Posterior cingulate gyrus (tissue), 11 donors: ENCODE measurements around the gene PKP4.

Source experiments
- DNase-seq, 10 donors: peaks; one replicate each; pipeline versions ENCODE4 v3.0.0 to v3.0.0-alpha.2; 2020 to 2021; ENCODE audit warnings: mixed read lengths in 3 of 10
- intact Hi-C: fragments of 100-400 bp; cut with DNase I; formaldehyde crosslinking; loops from one replicate; pipeline ENCODE4 v1.15.1; 2023

PKP4 gene

DNA sequence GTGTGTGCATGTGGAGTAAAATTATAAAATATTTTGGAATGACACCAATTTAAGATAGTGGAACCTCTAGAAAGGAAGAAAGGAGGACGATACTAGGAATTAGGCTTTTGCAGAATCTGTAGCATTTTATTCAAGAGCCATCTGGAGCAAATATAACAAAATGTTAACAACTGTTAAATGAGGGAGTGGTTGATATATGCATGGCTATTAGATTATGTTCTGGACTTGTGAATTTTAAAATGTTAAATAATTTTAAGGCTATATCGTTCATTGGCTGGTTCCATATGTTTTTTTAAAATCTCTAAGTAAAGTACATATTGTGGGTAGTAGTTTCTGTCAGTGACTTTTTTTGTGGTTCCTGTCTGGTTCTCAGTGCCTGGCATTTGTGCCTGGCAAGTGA is 123.2 kb downstream of the PKP4 start:
- intact Hi-C loops, result no loop called here
- no peak for DNase-seq

DNA sequence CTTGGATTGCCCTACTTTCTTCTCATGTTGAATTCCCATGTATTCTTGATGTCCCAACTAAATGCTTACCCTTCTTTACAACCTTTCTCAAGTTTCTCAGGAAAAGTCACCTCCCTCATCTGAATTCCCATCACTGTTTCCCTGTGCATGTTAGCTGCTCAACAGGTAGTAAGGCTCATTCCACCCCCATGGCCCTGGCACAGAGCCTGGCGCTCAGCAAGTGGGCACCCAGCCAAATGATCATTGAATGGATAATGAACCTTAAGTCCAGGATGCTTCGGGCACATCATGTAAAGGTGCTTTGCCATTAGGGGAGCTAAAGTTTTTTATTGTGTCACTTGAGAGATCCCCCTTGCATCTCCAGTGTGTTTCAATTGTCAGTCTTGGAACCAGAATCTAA is 124.0 kb downstream of the PKP4 start:
- intact Hi-C loops, result no loop called here
- no peak for DNase-seq

DNA sequence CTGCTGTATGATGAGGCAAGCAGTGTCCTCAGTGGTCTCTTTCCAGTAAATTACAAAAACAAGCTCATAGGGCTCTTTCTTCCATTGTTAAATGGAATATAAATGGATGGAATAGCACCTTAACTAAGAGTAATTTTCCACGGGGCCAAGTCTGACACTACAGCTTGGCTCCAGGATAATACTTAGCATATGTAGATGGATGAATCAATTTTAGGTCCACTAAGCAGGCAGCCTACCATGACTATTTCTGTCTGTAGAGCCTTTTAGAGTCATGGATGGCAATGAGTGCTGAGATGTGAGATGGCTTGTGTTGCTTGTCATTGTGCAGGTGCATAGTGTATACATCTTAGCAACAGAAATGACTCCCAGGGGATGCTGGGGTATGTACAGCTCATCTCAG is 125.9 kb downstream of the PKP4 start:
- intact Hi-C loops, result no loop called here
- DNase-seq, result no peak

DNA sequence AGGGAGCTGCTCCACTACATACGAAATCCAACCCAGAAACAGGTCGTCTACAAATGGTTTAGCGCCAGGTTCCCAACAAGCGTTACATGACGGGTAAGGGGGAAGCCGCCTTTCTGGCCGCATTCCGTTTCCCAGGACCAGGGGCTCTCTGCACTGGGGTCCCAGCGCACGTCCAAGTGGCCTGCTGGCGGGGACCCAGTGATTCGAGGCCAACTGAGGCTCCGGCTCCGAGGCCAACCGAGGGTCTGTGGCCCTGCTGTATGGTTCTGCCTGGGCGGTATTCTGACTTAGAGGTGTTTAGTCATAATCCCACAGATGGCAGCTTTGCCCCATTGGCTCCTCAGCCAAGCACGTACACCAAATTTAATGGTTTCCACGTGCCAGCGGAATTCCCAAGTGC is 127.2 kb downstream of the PKP4 start:
- intact Hi-C loops, result no loop called here
- DNase-seq, result peak in 3 of 10 donors; percentile 66 to 69 (median 67)

DNA sequence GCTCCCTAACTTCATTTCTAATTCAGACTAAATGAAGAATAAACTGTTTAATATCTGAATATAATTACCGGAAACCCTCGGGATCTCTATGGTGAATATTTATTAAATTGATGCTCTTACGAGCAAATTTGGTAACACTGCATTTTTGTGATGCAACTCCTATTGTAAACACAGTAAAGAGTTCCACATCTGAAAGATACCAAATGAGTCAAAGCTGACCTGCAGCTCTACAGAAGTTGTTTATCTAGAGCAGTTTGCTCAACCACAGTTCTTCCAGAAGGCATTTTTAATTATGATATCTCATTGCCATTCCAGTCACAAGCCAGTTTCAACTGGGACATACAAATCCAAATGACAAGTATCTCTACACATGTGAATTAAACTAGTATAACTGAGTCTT is 129.7 kb downstream of the PKP4 start:
- intact Hi-C loops, result no loop called here
- no peak for DNase-seq

DNA sequence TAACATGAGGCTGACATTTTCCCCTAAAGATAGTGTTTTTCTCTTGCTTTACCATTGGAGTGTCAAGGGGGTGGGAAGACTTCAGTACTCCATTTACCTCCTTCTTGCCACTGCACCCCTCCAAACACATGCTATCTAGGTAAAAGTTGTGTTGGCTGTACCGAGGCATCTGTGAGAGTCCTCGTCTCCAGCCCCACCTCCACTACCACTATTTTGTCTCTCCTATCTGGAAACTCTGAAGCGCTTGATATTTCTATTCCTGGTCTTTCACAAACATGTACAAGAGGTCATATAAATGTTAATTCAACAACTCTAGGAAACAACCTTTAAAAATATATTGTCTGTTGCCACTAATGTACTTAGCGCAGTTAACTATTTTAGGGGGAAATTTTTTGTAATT is 132.6 kb downstream of the PKP4 start:
- intact Hi-C loops, result no loop called here
- no peak for DNase-seq

DNA sequence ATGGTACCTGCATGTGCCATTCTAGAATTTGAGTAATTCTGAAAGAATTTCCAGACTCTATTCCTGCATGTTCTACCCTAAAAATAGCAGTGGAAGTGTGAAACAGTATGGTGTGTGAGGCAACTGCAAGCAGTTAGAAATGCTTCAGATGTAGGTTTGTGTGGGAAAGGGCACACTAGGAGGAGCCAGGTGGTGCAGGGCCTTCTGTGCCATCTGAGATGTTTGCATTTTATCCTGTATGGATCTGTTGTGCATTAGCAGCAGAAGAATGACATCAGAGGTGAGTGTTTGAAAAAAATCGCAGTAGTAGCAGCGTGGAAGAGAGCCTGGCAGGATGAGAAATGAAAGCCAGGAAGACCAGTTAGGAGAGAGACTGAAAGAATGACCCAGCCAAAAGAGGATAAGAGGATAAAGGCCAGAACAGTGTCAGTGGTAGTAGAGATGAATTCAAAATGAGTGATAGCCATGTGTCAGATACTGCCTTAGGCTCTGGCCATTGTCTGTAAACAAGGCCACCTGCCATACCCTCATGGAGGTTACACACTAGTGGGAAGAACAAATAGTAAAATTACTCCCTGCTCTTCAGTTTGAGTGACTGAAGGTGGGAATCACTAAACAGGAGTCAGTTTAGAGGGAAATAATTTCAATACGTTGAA is 142.2 kb downstream of the PKP4 start:
- intact Hi-C loops, result no loop called here
- peak in 2 of 10 donors; percentile 17 to 74 for DNase-seq

DNA sequence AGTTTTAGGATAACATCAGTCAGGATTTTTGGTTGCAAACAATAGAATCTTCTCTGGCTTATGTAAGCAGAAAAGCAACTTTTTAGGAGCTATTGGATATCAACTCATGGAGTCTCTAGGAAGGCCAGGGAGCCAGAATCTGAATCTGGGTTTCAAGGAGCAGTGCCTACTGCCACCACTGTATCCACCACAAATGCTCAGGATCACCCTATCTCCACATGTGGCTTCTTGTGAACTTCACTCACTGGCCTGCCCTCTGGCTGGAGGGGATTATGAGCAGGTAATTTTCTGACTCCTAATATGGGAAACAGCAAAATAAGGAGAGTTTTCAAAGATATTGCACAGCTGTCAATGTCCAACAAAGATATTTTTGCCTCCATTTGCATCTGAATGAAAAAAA is 142.9 kb downstream of the PKP4 start:
- intact Hi-C loops, result no loop called here
- no peak for DNase-seq

DNA sequence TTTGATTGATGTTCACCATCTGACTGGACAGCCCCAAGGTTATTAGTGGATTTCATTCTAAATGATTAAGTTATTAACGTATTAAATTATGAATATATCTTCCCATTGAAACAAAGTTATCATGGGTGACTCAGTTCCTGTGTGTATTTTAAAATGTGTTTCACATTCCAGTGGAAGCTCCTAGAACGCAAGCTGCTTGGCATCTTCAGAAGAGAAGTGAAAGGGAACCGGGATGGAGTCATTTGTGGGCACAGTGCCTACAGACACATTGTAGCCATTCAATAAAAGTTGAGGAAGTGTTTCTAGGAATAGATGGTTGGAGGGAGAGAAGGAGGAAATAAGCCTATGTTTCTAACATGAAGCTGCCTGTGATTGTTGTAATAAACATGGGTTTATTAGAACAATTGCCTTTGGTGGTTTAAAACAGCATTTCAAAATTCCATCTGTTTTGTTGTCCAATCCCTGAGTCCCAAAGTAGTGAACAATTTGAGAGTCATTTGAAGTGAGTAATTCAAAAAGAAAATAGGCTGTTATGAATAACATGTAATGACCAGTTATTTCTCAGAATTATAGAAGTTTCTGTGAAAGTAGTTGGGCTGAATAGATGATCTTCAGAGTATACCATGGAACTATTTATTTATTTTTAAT is 143.5 kb downstream of the PKP4 start:
- intact Hi-C loops, result no loop called here
- DNase-seq, result peak in 1 of 10 donors; percentile 24

DNA sequence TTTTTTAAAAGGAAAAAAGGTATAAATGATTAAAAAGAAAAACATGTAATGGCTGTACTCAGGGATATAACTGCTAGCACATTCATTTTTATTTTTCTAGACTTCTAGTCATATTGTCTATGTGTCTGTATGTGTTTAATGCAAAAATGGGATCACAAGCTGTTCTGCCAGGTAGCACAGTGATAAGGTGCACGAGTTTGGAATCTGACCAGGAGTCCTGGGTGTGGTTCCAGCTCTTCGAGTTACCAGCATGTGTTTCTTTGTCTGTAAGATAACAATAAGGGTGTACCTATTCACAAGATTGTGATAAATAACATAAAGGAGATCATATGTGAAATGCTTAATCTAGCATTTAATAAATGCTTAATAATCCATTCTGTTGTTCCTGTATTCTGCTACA is 145.3 kb downstream of the PKP4 start:
- intact Hi-C loops, result no loop called here

DNA sequence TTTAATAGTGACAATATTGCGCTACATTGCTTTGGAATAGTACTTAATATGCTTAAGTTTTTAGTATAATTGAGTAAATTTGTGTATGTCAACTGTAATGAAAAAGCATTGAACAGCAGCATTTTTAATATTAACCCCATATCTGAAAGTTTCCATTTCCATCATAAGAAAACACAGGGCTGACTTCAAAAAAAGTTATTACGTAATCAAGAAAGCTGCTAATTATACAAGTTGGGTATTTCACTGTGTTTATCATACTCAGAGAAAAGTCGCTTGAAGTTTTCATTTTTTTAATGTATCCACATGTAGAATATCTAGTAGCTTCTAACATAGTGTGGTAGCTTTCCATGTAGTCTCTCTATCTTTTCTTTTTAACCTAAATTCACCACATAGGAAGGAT is 146.5 kb downstream of the PKP4 start:
- intact Hi-C loops, result no loop called here
- no peak for DNase-seq

More for the DNA sequence above, 145.3 kb downstream of the PKP4 start:
- no peak for DNase-seq

DNA sequence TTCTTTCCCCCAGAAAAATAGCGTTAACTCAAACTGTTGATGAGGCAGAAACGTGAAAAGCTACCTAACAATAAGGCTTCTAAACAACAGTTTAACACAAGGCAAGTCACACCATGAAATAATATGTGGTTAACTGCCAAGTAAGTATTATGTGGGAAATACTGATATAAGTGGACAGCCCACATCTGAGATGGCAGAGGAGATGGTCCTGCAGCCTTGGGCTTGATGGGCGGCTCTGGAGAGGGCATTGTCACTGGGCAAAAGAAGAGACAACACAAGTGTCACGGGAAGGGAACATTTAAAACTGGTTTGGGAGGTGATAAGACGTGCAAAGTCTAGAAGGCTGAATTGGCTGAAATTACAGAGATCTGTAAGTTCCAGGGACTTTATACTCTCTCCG is 147.2 kb downstream of the PKP4 start:
- intact Hi-C loops, result no loop called here

DNA sequence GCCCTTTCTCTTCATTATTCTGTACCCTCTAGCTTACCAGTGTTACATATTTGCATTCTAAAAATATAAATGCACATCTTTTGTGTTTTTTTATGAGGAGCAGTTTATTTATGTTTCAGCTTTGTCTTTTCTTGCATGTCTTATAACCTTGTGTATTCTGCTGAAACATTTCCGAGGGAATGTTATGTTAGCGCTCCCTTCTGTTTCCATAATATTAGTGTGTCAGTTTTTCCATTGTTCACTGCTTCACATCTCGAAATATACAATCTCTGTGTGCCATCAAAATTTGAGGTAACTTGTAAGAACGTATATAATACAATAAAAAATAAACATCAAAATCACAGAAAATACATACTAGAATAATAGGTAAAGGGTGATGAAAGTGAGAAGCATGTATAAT is 153.3 kb downstream of the PKP4 start:
- DNase-seq, result no peak
- intact Hi-C loops, result no loop called here

More for the DNA sequence above, 147.2 kb downstream of the PKP4 start:
- no peak for DNase-seq

DNA sequence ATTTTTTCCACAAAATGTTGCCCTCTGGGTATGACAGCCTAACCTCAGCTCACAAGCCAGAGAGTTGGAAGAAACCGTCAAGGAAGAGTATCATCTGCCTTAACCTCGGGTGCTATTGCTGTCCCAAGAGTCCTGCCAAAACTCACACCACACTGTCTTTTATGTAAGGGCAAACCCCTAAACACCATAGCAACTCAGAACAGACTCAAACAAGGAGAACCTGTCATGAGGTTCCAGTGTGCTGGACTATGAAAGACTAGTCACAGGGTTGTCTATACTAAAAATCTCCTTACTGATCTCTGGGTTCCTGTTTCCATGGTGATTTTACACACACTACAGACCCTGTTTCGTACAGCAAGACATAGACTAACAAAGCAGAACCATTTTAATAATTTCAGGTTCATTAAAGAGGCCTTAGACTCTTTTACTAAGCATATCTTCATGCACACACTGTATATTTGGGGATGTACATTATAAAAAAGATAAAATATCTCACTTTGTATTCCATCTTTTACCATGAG is 159.8 kb downstream of the PKP4 start:
- DNase-seq, result no peak
- intact Hi-C loops, result no loop called here

DNA sequence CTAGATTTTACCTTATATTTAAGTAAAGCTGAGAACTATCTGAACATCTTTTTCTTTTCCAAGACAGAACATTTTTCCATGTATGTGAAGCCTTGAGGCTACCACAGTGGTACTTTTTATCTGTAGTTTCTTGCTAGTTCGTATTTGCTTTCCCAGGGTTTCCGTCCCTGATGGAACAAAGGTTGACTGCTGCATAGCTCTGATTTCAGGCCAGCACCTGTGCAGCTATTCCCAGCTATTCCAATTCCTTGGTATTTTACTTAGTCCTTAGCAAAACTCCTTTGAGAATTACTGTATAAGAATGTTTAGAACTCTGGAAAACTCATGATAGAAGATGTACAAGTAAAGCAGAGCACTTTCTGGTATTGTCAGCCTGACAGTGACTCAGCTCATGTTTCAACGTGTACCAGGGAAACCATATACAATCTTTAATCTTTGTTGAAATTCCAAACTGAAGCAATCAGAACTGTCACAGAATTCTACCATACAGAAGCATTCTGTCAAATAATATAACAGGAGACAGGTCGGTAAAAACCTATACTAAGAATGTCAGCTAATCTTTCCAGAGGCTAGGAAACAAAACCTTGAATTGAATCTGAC is 162.2 kb downstream of the PKP4 start:
- DNase-seq, result no peak
- intact Hi-C loops, result no loop called here

DNA sequence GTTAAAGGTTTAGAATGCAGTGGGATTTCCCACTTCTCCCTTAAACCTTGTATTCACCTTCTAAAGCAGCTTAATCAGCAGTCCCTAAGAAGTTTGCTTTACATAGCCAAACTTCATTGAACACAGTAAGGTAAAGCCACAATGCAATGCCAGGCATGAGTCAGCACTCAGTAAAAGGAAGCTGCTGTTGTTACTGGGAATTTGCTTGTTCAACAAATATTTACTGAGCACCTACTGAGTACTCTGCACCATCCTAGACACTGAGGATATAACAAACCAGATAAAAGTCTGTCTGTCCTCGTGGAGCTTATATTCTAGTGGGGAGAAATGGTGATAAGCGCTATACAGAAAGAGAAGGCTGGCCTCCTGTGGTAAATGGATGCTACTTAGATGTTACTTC is 162.7 kb downstream of the PKP4 start:
- intact Hi-C loops, result no loop called here

DNA sequence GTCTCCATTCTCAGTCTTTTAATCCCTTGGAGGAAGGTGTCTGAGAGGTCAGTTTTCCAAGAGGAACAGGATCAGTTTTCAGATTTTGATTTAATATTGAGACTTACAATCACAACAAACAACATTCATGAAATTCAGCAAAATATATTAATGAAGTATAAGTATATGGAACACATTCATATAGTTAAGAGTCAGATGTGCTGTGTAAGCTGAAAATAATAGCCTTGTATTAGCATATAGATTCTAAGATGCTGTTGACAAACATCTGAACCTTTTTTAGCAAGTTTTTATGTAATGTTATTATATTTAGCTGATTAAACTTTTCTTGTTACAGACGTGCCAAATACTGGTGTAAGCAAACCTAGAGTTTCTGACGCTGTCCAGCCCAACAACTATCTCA is 163.9 kb downstream of the PKP4 start:
- no peak for DNase-seq
- intact Hi-C loops, result no loop called here

More for the DNA sequence above, 162.7 kb downstream of the PKP4 start:
- DNase-seq, result no peak

DNA sequence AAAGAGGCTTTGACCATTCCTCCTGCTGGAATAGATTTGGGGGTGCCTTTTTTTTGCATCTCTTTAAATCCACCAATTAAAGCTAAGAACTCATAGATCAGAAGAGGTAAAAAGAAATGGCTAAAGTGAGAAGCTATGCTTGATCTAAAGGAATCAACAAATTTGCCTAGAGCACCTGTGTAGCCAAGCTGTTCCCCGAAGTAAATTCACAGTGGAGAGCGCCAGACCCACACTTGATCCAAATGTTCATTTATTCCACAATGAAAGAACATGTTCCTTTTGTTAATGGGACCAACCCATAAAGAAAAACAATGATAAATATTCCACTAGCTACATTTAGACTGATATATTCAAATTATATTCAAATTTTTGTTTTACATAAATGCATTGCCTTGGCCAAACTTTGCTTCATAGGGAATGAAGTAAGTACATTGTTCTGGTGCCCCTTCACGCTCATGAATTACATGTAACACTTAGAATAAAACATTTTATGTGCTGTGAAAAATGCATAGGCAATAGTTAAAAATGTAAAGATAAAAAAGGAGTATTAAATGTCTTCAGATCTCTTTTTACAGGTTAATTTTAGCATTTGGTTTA is 167.4 kb downstream of the PKP4 start:
- intact Hi-C loops, result no loop called here

DNA sequence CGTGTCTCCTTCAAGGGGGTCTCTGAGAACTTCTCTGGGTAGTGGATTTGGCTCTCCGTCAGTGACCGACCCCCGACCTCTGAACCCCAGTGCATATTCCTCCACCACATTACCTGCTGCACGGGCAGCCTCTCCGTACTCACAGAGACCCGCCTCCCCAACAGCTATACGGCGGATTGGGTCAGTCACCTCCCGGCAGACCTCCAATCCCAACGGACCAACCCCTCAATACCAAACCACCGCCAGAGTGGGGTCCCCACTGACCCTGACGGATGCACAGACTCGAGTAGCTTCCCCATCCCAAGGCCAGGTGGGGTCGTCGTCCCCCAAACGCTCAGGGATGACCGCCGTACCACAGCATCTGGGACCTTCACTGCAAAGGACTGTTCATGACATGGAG is 168.2 kb downstream of the PKP4 start:
- peak in 3 of 10 donors; percentile 66 to 71 (median 71) for DNase-seq
- intact Hi-C loops, result no loop called here

More for the DNA sequence above, 167.4 kb downstream of the PKP4 start:
- no peak for DNase-seq

DNA sequence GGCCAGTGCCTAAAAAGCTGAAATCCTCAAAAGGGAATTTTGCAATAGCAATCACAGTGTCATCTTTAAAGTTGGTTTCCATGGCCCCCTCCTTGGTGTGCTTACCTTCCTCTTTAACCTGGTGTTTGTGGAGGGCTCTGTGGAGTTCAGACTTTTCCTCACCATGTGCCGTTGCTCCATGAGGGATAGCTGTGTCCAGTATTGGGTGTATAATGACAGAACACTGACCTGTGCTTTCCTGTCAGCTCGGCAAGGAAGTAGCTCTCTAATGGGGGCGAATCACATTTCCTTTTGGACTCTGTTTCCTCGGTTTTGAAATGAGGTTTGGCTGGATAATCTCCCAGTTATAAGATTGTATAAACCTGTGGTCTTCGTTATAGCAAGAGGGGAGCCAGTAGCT is 172.4 kb downstream of the PKP4 start:
- no peak for DNase-seq
- intact Hi-C loops, result no loop called here

DNA sequence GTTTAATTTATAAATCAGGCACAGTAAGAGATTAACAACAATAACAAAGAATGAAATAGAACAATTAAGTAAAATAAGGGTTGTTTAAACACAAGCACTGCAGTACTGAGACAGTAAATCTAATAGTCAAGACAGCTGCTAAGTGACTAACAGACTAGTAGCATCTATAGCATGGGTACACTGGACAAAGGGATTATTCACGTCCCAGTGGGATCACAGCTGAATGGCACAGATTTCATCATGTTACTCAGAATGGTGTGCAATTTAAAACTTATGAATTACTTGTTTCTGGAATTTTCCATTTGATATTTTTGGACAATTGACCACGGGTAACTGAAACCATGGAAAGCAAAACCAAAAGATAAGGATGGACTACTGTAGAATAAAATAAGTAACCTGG is 176.5 kb downstream of the PKP4 start:
- intact Hi-C loops, result no loop called here
- DNase-seq, result no peak
